K562 (cell line): ENCODE results near the gene APC2. TPM values are rescaled to one million over a fixed set of nuclear protein-coding genes. Genes with fewer than 3 reads are reported as not detected.
A peak's percentile ranks its signal among the peaks of the same experiment; 100 is the strongest.

Experiments
- HDAC2 ChIP-seq: fragments of 450-650 bp; IDR thresholded peaks from 2 replicates; pipeline ENCODE4 v1.6.1; 2016; ENCODE audit warnings: mild to moderate bottlenecking
- MIER1 ChIP-seq: fragments of 450-650 bp; IDR thresholded peaks from 2 replicates; pipeline ENCODE4 v1.6.1; 2016; ENCODE audit warnings: antibody characterized with exemption, mild to moderate bottlenecking, low read depth
- MYNN ChIP-seq, 2 experiments: sonication (generic); formaldehyde crosslinking in 1 of 2; IDR thresholded peaks; 2 replicates each; pipeline versions ENCODE4 v1.5.0 to v1.6.1; 2016 to 2020; ENCODE audit warnings: antibody characterized with exemption in 1 of 2, missing genetic modification reagents in 1 of 2
- RAD21 ChIP-seq, 2 experiments: fragments of 250-450 bp in 1 of 2; fragments of 450-650 bp in 1 of 2; sonication (Bioruptor Pico) in 1 of 2; formaldehyde crosslinking in 1 of 2; IDR thresholded peaks in 1 of 2; conservative IDR thresholded peaks in 1 of 2; 2 replicates each; pipeline versions ENCODE4 v1.4.0 to v1.8.0; 2020 to 2022; ENCODE audit warnings: mild to moderate bottlenecking in 2 of 2, moderate library complexity in 1 of 2
- SP2 ChIP-seq: IDR thresholded peaks from 2 replicates; pipeline ENCODE4 v1.6.1; 2011; ENCODE audit warnings: mild to moderate bottlenecking, low read depth, low read length, moderate library complexity; ENCODE audit not compliant: poor library complexity, severe bottlenecking; ENCODE audit errors: extremely low read depth
- ZNF12 ChIP-seq: sonication (generic); formaldehyde crosslinking; IDR thresholded peaks from 2 replicates; pipeline ENCODE4 v1.4.0; 2020; ENCODE audit warnings: mild to moderate bottlenecking, missing genetic modification reagents
- ZNF639 ChIP-seq, 2 experiments: fragments of 200-800 bp in 1 of 2; sonication (Bioruptor generic) in 1 of 2; sonication (generic) in 1 of 2; formaldehyde crosslinking in 1 of 2; IDR thresholded peaks in 1 of 2; conservative IDR thresholded peaks in 1 of 2; 2 replicates each; pipeline versions ENCODE4 v1.5.0 to v1.6.1; 2016 to 2020; ENCODE audit warnings: missing compliant biosample characterization in 1 of 2, missing genetic modification characterization in 1 of 2, missing genetic modification reagents in 1 of 2
- polyA plus RNA-seq, 8 experiments: library from polyadenylated mRNA; depleted of rRNA in 4 of 8; stranded (reverse) in 5 of 8; unstranded in 3 of 8; fragments of >200 nt; fragmentation: Nextera tagmentation in 2 of 8; fragmentation: Illumina TruSeq in 1 of 8; extraction: Ambion mirVana in 2 of 8; extraction: Trizol in 1 of 8; gene quantifications; 2 replicates each; pipeline versions ENCODE4 v1.2.1 to v1.2.3, GENCODE V29; 2011 to 2014; ENCODE audit warnings: inconsistent platforms in 1 of 8, missing spikeins in 1 of 8
- total RNA-seq, 7 experiments: library from RNA; depleted of rRNA in 6 of 7; stranded (reverse); fragments of >200 nt in 6 of 7; fragmentation: Illumina TruSeq in 2 of 7; extraction: Trizol in 2 of 7; gene quantifications; 2 replicates each; pipeline versions ENCODE4 v1.2.1 to v1.2.3, GENCODE V29; 2011 to 2021; ENCODE audit warnings: low replicate concordance in 1 of 7

The APC2 gene
- total and polyA plus RNA-seq, 9 of the 15 experiments (the other 6 are each of a cell fraction or from before 2014, with no cell fraction given): 0.01 to 0.40 (median 0.05) TPM; not detected in 3

GRCh38 chr19:1507763-1508506 lies 58.0 kb downstream of the APC2 start (continued):
- TF ChIP-seq ZNF12 (CRISPR knock-in tag) (0 out of 2 replicates have a peak, but pooled peaks have one; percentile 26), MIER1 (no peak), SP2 (peak; percentile 88), HDAC2 (peak; percentile 80), RAD21 (CRISPR knock-in tag; conservative IDR thresholded peaks at IDR 0.05 in 1 of 2, IDR thresholded peaks at IDR 0.05 in 1 of 2) (no peak), MYNN (IDR thresholded peaks at IDR 0.05) (peak; percentile 33; the same call in 1 of the 2 replicates), MYNN (CRISPR knock-in tag; IDR thresholded peaks at IDR 0.05) (no peak), ZNF639 (CRISPR knock-in tag; conservative IDR thresholded peaks at IDR 0.05 in 1 of 2, IDR thresholded peaks at IDR 0.05 in 1 of 2) (peak in 1 of 2 experiments; percentile 38; a peak in 1 of 4 replicates)
